Stimulated activated CD4-positive, alpha-beta T cell treated with anti-CD3 and anti-CD28 coated beads, Interleukin-2, amount 100 ng/mL, for 24 hours (primary cell): ENCODE data around the gene NFIX.
"Not testable (repeated sequence)": the region's sequence is repeated elsewhere in the genome, so short reads cannot be mapped to it uniquely, and the experiment has no call there.

Experiments used
- DNase-seq, 2 donors: peaks; one replicate each; pipeline ENCODE4 v3.0.0-alpha.2; 2020

NFIX gene

DNA sequence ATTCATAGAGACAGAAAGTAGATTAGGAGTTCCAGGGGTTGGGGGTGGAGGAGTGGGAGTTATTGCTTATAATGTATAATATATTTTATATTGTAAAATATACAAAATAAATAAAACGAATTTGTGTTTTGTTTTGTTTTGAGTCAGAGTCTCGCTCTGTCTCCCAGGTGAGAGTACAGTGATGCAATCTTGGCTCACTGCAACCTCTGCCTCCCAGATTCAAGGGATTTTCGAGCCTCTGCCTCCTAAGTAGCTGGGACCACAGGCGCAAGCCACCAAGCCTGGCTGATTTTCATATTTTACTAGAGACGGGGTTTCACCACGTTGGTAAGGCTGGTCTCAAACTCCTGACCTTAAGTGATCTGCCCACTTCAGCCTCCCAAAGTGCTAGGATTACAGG is 35.8 kb upstream of the NFIX start:
- no peak for DNase-seq

DNA sequence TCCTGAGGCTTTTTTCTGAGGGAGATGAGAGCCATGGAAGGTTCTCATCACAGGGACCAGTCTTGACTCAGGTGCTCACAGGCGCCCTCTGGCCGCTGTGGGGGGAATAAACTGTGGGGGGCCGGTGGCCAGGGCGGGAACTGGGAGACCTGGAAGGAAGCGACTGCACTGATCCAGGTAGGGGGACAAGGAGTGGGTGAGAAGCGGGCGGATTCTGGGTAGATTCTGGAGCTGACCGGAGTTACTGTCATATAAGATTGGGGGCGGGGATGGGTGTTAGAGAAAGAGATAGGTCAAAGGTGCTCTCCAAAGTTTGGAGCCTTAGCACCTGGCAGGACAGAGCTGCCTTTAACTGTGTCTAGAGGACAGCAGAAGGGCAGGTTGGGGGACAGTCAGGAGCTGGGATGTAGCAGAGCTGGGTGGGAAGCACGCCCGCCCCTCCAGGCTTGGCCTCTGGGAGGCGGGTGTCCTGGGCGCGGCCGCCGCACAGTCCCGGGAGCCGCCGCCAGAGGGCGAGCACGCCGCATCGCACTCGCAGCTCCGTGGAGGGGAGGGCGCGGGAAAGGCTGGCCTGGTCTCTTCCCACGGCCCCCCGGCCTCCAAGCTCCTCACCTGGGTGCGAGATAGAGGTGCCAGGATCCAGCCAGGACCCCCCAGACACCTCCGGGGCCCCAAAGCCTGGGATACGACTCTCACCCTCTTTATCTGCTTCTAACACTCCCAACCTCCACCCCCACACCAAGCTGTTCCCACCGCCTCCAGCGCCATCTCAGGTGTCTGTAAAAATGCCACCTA is 30.1 kb upstream of the NFIX start:
- DNase-seq: peak; percentile 88 to 90

DNA sequence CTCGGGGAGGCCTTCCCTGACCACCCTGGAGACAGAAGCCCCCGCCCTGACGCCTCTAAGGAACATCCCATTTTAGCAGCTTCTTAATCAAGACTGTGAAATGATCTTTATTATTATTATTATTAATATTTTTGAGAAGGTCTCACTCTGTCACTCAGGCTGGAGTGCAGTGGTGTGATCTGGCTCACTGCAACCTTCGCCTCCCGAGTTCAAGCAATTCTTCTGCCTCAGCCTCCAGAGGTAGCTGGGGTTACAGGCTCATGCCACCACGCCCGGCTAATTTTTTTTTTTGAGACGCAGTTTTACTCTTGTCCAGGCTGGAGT is 29.5 kb upstream of the NFIX start:
- DNase-seq: no peak

DNA sequence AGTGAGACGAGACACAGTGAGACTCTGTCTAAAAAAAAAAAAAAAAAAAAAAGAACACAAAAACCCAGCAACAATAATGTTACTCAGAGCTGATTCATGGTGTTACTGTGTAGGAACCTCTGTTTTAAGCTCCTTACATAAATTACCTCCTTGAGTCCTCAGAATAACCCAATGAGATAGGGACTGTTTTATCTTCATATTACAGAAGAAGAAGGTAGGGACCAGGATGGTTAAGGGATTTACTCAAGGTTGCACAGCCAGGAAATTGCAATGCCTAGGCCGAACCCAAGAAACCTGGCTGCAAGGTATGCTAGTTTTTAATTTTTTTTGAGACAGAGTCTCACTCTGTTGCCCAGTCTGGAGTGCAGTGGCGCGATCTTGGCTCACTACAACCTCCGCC is 27.4 kb upstream of the NFIX start:
- no peak for DNase-seq

DNA sequence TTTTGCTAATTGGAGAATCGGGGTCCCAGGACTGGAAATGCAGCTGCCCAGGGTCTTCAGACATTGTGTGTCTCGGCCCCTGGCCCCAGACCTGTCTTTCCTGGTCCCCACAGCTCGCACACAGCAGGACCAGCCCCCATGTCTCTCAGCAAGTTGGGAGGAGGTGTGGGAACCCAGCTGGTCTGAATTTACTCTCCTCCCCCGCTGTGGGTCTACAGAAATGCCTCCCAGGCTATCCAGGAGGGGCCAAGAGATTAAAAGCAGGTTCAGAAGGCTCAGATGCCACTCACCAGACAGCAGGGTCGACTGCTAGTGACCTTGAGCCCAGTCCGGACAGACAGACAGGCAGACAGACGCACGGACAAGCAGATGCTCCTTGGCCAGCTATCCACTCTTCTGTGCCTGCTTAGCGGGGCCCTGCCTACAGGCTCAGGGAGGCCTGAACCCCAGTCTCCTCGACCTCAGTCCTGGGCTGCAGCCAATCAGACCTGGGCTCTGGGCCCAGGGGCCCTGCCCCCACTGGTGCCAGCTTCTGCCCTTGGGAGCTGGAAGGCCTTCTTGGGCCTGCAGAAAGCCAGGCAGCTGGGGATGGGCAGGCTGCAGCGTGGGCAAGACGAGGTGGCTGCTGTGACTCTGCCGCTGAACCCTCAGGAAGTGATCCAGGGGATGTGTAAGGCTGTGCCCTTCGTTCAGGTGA is 25.8 kb upstream of the NFIX start, which contains the start of gene DAND5:
Gene DAND5, plus strand, starts transcription at position 285 of the 697 bp plus-strand sequence. Its CDS starts 85 bp downstream, at position 370.
- no peak for DNase-seq

DNA sequence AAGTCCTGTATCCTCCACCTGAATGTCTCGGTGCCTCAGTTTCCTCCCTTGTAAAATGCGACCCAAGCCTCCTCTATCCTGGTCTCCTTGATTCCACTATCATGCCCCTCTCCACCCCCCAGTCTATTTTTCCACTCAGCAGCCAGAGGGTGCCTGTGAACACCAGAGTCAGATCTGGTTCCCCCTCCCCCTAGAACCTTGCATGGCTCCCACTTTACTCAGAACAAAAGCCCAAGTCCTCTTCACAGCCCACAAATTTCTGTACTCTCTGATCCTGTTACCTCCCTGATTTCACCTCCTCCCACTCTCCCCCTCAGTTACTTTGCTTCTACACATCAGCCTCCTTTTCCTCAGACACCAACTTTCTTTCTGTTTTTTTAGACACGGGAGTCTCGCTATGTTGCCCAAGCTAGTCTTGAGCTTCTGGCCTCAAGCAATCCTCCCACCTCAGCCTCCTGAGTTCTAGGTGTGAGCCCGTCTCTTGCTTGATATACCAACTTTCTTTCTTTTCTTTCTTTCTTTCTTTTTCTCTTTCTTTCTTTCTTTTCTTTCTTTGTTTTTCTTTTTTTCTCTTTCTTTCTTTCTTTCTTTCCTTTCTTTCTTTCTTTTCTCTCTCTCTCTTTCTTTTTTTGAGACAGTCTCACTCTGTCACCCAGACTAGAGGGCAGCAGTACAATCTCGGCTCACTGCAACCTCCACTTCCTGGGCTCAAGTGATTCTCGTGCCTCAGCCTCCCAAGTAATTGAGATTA is 25.0 kb upstream of the NFIX start:
- DNase-seq: no peak

DNA sequence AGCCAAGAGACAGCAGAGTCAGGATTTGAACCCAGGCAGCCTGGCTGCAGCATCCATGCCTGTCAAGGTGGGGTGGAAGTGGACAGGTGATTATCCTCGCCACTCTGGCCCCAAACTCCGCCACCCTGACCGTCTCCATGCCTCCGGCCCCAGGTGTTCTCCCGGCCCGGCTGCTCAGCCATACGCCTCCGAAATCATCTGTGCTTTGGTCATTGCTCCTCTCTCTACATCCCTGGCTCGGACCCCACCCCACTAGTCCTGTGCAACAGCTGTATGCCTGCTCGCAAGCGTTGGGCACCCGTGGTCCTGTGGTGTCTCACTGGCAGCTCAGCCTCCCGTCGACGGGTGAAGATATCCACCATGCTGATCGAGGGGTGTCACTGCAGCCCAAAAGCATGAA is 22.0 kb upstream of the NFIX start:
- DNase-seq: no peak

DNA sequence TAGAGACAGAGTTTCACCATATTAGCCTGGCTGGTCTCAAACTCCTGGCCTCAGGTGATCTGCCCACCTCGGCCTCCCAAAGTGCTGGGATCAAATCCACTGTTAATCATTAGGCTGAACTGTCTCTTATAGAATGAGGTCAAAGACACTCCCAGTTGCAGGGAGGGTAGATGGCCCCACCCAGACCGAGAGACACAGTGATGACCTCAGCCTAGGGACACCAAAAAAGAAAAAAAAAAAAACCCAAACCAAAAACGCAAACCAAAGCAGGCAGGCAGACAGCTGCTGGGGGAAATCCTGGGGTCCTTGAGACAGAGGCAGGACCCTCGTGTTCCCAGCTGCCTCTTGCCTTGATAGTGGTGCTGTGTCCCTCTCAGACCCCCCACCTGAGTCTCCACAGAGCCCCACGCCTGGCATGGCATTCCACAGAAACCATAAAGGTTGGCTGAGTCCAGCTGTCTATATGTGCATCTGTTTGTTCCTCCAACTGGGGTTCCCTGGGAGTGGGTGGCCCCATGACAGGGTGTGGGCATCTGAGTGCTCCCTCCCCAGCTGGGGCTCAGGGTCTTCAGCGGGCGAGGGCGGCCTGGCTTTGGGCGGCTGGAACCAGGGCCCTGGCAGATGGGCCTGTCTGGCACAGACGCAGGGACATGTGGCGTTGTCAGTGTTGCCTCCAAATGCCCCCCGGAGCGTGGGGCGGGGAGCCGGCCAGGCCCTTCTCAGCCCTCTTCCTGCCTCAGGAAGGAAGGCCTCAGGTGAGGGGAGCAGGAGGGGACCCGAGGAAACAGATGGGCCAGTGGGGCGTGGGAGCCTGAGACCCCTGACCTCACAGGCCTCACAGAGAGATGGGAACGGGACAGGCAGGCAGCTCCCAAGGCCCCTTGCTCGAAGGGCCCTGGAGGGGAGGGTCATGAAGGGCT is 20.7 kb upstream of the NFIX start:
- no peak for DNase-seq

DNA sequence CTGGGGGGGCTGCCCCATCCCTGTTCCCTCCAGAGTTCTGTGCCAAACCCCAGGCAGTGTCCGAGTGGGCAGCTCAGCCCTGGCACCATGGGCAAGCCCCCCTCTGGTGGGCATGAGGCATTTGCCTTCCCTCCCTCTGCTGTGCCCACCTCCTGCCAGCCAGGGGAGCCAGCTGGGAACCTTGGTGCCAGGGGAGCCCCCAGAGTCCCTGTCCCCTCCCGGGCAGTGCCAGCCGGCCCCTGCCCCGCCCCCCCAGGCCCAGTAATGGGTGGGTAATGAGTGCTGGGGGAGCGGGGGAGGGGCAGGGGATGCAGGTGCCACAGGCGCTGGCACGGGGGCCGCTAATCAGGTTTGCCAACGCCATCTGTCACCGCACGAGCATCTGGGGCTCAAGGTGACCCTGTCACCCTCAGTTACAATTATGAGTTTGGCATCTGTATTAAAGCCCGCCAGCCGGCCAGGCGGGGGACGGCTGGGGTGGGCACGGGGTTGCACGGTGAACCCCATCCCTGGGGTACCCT is 20.0 kb upstream of the NFIX start:
- no peak for DNase-seq

DNA sequence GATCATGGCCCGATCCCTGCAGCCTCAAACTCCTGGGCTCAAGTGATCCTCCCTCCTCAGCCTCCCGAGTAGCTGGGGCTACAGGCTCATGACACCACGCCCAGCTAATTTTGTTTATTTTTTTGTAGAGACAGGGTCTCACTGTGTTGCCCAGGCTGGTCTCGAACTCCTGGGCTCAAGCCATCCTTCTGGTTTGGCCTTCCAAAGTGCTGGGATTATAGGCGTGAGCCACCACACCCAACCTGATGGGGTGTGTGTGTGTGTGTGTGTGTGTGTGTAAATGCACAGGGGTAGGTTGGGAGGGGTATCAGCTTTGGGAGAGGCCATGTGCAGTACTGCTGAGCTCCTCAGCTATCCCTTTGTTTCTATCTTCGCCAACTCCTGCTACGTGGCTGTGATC is 19.2 kb upstream of the NFIX start:
- not testable (repeated sequence) for DNase-seq

DNA sequence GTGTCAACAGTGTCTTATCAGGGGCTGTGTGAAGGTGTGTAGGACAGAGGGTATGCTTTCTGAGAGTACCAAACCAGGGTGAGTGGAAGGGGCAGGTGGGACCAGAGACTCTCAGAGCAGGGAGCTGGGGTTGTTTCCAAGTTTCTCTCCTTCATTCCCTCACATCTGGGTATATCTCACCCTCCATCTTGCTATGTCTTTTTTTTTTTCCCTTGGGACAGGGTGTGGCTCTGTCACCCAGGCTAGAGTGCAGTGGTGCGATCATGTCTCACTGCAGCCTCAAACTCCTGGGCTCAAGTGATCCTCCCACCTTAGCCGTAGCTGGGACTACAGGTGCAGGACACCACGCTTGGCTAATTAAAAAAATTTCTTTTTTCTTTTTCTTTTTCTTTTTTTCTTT is 15.3 kb upstream of the NFIX start:
- DNase-seq: no peak

DNA sequence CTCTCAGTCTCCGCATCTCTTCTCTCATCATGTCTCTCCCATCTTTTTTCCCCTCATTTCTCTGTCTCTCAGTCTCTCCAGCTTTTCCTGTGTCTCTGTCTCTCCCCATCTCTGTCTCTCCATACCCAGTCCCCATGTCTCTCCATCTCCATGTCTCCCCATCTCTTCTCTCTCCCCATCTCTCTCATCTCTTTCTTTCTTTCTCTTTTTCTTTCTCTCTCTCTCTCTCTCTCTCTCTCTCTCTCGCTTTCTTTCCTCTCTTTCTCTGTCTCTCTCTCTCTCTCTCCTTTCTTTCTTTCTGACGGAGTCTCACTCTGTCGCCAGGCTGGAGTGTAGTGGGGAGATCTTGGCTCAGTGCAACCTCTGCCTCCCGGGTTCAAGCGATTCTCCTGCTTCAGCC is 12.6 kb upstream of the NFIX start:
- DNase-seq: no peak

DNA sequence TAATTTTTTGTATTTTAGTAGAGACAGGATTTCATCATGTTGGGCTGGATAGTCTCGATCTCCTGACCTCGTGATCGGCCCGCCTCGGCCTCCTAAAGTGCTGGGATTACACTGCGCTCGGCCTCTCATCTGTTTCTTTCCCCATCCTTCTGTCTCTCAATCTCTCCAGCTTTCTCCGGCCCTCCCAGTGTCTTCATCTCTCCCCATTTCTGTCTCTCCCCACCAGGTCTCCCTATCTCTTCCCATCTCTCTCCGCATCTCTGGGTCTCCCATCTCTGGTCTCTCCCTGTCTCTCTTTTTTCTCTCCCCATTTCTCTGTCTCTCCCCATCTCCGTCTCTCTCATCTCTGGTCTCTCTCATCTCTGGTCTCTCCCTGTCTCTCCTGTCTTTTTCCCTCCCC is 12.2 kb upstream of the NFIX start:
- no peak for DNase-seq

DNA sequence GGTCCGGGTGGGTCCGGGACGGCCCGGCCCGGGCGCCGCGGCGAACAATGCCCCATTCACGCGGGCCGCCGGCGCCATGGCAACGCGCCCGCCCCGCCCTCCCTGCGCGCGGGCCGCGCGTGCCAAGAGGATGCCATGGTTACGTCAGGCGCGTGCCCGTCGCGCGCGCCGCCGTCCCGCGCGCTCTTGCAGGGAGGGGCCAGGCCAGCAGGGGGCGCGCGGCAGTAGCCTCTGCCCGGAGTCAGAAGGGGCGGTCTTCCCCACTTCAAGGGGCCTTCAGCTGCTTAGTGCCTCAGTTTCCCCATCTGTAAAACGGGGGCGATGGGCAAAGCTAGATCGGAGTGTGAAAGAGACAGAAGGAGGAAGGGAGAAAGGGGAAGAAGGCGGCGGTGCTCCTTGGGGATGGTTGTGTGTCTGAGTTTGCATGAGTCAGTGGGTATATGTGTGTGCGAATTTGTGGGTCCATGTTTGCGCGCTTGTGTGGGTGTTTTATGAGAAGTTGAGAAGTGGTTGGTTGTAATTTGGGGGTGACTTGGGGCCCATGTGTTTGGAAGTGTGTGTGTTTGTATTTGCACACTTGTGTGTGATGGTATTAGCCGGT is 11.6 kb upstream of the NFIX start:
- peak; percentile 85 to 88 for DNase-seq

DNA sequence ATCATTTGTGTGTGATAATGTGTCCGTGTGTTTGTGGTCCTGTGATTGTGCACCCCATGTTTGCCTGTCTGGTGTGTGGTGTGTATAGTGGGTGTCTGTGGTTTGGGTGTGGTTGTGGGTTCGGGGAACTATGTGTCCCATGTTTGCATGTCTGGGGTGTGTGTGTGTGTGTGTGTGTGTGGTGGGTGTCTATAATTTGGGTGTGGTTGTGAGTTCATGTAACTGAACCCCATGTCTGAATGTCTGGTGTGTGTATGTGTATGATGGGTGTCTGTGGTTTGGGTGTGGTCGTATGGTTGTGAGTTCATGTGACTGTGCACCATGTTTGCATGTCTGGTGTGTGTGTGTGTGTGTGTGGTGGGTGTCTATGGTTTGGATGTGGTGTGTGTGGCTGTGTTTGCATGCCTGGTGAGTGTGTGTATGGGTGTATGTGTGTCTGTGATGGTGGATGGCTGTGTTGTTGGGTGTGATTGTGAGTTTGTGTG is 11.1 kb upstream of the NFIX start:
- DNase-seq: no peak

DNA sequence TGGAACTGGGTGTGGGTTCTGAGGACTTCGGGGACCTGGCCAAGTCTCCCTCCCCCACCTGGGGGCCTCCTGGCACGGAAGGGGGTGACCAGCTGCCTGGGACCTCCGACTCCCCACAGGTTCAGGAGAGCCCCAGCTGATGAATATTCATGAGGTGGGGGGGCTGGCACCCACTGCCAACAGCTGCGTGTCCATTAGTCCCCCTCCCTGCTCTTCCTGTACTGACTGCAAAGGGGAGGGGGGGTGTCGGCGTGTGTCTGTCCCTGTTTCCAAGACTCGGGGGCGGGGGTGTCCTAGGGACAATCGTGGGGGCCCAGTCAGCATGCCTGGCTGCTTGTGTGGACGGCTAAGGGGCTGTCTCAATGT is 10.6 kb upstream of the NFIX start:
- DNase-seq: no peak

DNA sequence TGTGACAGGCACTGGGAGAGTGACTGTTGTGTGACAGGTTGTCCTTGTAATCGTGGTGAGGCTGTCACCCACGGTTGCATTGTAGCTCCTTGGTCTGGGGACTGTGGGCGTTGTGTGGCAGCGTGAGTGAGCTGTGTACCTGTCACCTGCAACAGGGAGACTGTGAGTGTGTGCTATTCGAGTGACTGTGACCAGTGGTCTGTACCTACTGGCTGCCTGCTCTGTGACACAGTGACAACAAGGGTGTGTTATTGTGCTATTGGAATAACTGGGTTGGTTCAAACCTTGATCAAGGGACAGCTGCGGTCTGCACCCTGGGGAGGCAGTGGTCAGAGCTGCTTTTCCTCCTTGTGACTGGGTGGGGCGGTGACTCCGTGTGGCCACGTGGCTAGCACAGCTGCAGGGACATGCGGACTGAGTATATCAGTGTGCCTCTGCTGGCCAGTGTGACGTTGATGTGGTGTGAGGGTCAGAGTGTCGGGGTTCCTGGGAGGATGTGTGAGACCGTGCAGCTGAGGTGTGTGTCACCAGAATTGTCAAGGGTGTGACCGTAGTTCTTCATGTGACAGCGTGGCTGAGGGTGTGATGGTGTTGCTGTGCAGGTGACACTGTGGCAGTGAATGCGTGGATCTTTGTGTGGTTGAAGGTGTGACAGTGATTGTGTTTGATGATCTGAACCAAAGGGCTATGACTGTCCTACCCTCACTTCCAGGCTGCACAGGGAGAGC is 10.1 kb upstream of the NFIX start:
- no peak for DNase-seq

DNA sequence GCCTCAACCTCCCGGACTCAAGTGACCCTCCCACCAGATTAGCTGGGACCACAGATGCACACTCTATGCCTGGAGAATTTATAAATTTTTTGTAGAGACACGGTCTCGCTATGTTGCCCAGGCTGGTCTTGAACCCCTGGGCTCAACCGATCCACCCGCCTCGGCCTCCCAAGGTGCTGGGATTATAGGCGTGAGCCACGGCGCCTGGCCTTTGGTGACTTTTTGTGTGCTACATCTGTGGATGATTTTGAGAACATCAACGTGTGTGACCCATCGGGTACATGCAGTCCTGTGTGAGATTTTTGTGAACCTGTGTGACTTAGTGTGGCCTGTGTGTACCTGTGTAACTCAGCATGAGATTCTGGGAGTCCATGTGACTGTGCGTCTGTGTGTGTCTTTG is 8.5 kb upstream of the NFIX start:
- DNase-seq: no peak

DNA sequence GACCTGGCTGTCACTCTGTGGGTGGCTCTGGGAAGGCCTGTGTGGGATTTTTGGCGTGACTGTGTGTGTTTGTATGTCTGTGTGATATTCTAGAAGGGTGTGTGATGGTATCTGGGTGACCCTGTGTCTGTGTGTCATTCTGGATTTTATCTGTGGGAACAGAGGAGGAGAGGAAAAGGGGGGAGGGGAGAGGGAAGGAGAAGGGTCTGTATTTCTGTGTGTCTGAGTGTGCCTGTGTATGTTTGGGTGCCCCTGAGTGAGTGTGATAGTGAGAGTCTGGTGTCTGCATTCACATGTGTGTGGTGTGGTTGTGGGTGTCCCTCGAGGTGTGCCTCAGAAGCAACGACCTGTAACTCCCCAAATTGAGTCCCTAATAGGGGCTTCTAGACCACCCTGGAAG is 8.1 kb upstream of the NFIX start:
- no peak for DNase-seq

DNA sequence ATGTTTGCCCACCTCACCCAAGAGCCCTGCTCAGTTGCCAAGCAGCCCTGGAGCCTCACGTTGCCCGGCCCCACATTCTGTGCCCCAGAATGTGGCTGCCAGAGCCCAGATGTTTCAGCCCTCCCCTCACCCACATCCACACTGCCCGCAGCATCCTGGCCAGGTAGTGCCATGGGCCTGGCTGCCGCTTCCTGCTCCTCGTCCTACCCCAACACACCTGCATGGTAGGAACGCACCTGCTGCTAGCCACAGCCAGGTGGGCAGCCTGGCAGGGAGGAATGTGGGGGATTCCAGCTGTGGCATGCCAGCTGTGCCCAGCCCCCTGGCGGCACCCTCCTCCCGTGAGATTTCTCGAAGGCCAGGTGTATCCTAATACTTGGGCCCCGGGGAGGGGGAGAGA is 7.5 kb upstream of the NFIX start:
- DNase-seq: no peak

DNA sequence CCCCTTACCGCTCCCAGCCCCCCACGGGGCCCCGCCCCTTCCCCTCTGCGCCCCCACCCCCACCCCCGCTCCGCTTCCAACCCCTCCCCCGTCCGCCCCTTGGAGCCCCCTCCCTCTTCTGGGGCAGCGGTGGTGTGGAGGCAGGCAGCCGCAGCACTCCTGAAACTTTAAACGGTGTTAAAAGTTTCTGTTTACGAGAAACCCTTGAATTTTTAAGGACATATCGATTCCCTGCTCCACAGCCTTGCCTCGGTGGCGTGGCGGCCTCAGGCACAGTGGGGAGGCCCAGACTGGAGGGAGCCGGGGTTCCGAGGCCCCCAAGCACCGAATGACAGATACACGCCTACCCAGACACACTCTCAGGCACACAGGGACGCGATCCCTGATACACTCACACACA is 4.8 kb upstream of the NFIX start:
- no peak for DNase-seq
